K562 (cell line): ENCODE data around the gene UBE2O. TPM values are rescaled to one million over a fixed set of nuclear protein-coding genes. Genes with fewer than 3 reads are reported as not detected.

Experiments
- AFF1 ChIP-seq, 2 experiments: fragments of 450-650 bp; IDR thresholded peaks; 2 replicates each; pipeline ENCODE4 v1.6.1; 2018; ENCODE audit warnings: mild to moderate bottlenecking in 2 of 2, low read depth in 1 of 2; ENCODE audit not compliant: partially characterized antibody in 2 of 2
- BRCA1 ChIP-seq, 2 experiments: fragments of 450-650 bp in 1 of 2; sonication (generic) in 1 of 2; formaldehyde crosslinking in 1 of 2; IDR thresholded peaks; 2 replicates each; pipeline versions ENCODE4 v1.5.0 to v1.6.1; 2017 to 2020; ENCODE audit warnings: mild to moderate bottlenecking in 1 of 2, missing genetic modification reagents in 1 of 2
- CC2D1A ChIP-seq: fragments of 450-650 bp; IDR thresholded peaks from 2 replicates; pipeline ENCODE4 v1.6.1; 2017; ENCODE audit warnings: mild to moderate bottlenecking
- CSDE1 ChIP-seq, 2 experiments: fragments of 450-650 bp; IDR thresholded peaks; 2 replicates each; pipeline ENCODE4 v1.6.1; 2016; ENCODE audit warnings: mild to moderate bottlenecking in 1 of 2
- HDAC6 ChIP-seq: IDR thresholded peaks from 2 replicates; pipeline ENCODE4 v1.6.1; 2012; ENCODE audit warnings: low read depth, mild to moderate bottlenecking, control low read depth, inconsistent platforms, low read length, moderate library complexity
- PRMT5 ChIP-seq: sonication (generic); formaldehyde crosslinking; IDR thresholded peaks from 2 replicates; pipeline ENCODE4 v1.5.0; 2020; ENCODE audit warnings: missing genetic modification reagents
- RBM25 ChIP-seq: fragments of 200-400 bp; formaldehyde crosslinking; IDR thresholded peaks from 2 replicates; pipeline ENCODE4 v1.6.1; 2018; ENCODE audit warnings: low read length, low read depth, moderate library complexity; ENCODE audit not compliant: severe bottlenecking
- TRIM24 ChIP-seq, 2 experiments: fragments of 450-650 bp; IDR thresholded peaks; 2 replicates each; pipeline ENCODE4 v1.6.1; 2016
- polyA plus RNA-seq, 8 experiments: library from polyadenylated mRNA; depleted of rRNA in 4 of 8; stranded (reverse) in 5 of 8; unstranded in 3 of 8; fragments of >200 nt; fragmentation: Nextera tagmentation in 2 of 8; fragmentation: Illumina TruSeq in 1 of 8; extraction: Ambion mirVana in 2 of 8; extraction: Trizol in 1 of 8; gene quantifications; 2 replicates each; pipeline versions ENCODE4 v1.2.1 to v1.2.3, GENCODE V29; 2011 to 2014; ENCODE audit warnings: inconsistent platforms in 1 of 8, missing spikeins in 1 of 8
- total RNA-seq, 7 experiments: library from RNA; depleted of rRNA in 6 of 7; stranded (reverse); fragments of >200 nt in 6 of 7; fragmentation: Illumina TruSeq in 2 of 7; extraction: Trizol in 2 of 7; gene quantifications; 2 replicates each; pipeline versions ENCODE4 v1.2.1 to v1.2.3, GENCODE V29; 2011 to 2021; ENCODE audit warnings: low replicate concordance in 1 of 7

The UBE2O gene
- total and polyA plus RNA-seq, 9 of the 15 experiments (the other 6 are each of a cell fraction or from before 2014, with no cell fraction given): 1.6 to 39.7 (median 13.3) TPM

GRCh38 chr17:76432004-76432403 lies 20.9 kb downstream of the UBE2O start (continued):
- TF ChIP-seq CSDE1 (IDR thresholded peaks at IDR 0.05): no peak
- no peak for TF ChIP-seq AFF1 (IDR thresholded peaks at IDR 0.05; ENCODE audit: low read depth in 1 of 2, partially characterized antibody in 2 of 2)
- TF ChIP-seq RBM25: no peak
- TF ChIP-seq BRCA1 (IDR thresholded peaks at IDR 0.05): no peak
- no peak for TF ChIP-seq BRCA1 (CRISPR knock-in tag; IDR thresholded peaks at IDR 0.05)
- no peak for TF ChIP-seq CC2D1A
- TF ChIP-seq TRIM24 (IDR thresholded peaks at IDR 0.05): no peak
- no peak for TF ChIP-seq HDAC6
- no peak for TF ChIP-seq PRMT5
- TF ChIP-seq, all 486 proteins: peak for 0
